GM19099 (cell line): Measurements from ENCODE around the gene UBFD1.

ENCODE experiments used
- POLR2A ChIP-seq: IDR thresholded peaks from 3 replicates; pipeline ENCODE4 v1.6.1; 2011; ENCODE audit warnings: low read depth; ENCODE audit not compliant: insufficient read length; ENCODE audit errors: extremely low read depth

The UBFD1 gene

GRCh38 chr16:23521965-23522364, 35.6 kb upstream of the UBFD1 start:
- TF ChIP-seq POLR2A, result no peak

- TF ChIP-seq POLR2A, result no peak
Measured at GRCh38 chr16:23523321-23523720, 34.2 kb upstream of the UBFD1 start.

- no peak for TF ChIP-seq POLR2A
Measured at GRCh38 chr16:23523876-23524385, 33.6 kb upstream of the UBFD1 start.

GRCh38 chr16:23524886-23525285, 32.6 kb upstream of the UBFD1 start:
- TF ChIP-seq POLR2A, result no peak

GRCh38 chr16:23527961-23528643, 29.4 kb upstream of the UBFD1 start:
- TF ChIP-seq POLR2A, result no peak

GRCh38 chr16:23528644-23529310, 28.8 kb upstream of the UBFD1 start:
- TF ChIP-seq POLR2A, result no peak

GRCh38 chr16:23530062-23530461, 27.5 kb upstream of the UBFD1 start:
- no peak for TF ChIP-seq POLR2A

GRCh38 chr16:23532448-23532847, 25.1 kb upstream of the UBFD1 start:
- no peak for TF ChIP-seq POLR2A

- no peak for TF ChIP-seq POLR2A
Measured at GRCh38 chr16:23534868-23535860, 22.4 kb upstream of the UBFD1 start.

GRCh38 chr16:23535901-23536300, 21.6 kb upstream of the UBFD1 start:
- TF ChIP-seq POLR2A, result no peak

GRCh38 chr16:23537390-23537789, 20.1 kb upstream of the UBFD1 start:
- TF ChIP-seq POLR2A, result no peak

- TF ChIP-seq POLR2A, result no peak
Measured at GRCh38 chr16:23538919-23539278, 18.6 kb upstream of the UBFD1 start.

GRCh38 chr16:23539984-23540816, 17.3 kb upstream of the UBFD1 start:
- TF ChIP-seq POLR2A, result no peak

GRCh38 chr16:23544436-23544835, 13.1 kb upstream of the UBFD1 start:
- TF ChIP-seq POLR2A, result no peak
